Activated naive CD8-positive, alpha-beta T cell treated with anti-CD3 and anti-CD28 coated beads for 36 hours (primary cell): ENCODE data around the gene IDH3G. TPM values are rescaled to one million over a fixed set of nuclear protein-coding genes. Genes with fewer than 3 reads are reported as not detected.
"Not testable (repeated sequence)": the region's sequence is repeated elsewhere in the genome, so short reads cannot be mapped to it uniquely, and the experiment has no call there.

Experiments used
- DNase-seq: peaks from one replicate; pipeline ENCODE4 v3.0.0; 2021
- H3K27ac Mint-ChIP-seq: one replicate; pipeline ENCODE4 v1.8.0; 2022; ENCODE audit warnings: mild to moderate bottlenecking, moderate library complexity, mixed read lengths
- H3K27me3 Mint-ChIP-seq: one replicate; pipeline ENCODE4 v1.8.0; 2022; ENCODE audit warnings: mild to moderate bottlenecking, mixed read lengths
- H3K36me3 Mint-ChIP-seq: one replicate; pipeline ENCODE4 v1.8.0; 2021; ENCODE audit warnings: mild to moderate bottlenecking, mixed read lengths
- H3K4me1 Mint-ChIP-seq: one replicate; pipeline ENCODE4 v1.8.0; 2021; ENCODE audit warnings: mixed read lengths
- H3K4me3 Mint-ChIP-seq: one replicate; pipeline ENCODE4 v1.8.0; 2022; ENCODE audit warnings: mild to moderate bottlenecking, moderate library complexity, mixed read lengths
- H3K9me3 Mint-ChIP-seq: one replicate; pipeline ENCODE4 v1.8.0; 2022; ENCODE audit warnings: mixed read lengths
- total RNA-seq, 2 experiments: library from RNA; stranded (reverse); gene quantifications; one replicate each; pipeline ENCODE4 v1.2.3, GENCODE V29; 2021

Gene IDH3G
- total RNA-seq, 2 experiments from 2014 or later: 55.9 to 58.1 TPM

GRCh38 chrX:153765138-153766079, 28.8 kb downstream of the IDH3G start:
- DNase-seq: no peak
- no peaks in the 10 kb centered on the region for H3K27me3 Mint-ChIP-seq
- H3K4me1 Mint-ChIP-seq: peaks cover 9% of the 10 kb centered on the region
- H3K36me3 Mint-ChIP-seq: no peaks in the 10 kb centered on the region
- H3K9me3 Mint-ChIP-seq: no peaks in the 10 kb centered on the region
- H3K27ac Mint-ChIP-seq: no peak overlapping the region
- peak overlapping the region; percentile 49 for H3K4me3 Mint-ChIP-seq

DNA sequence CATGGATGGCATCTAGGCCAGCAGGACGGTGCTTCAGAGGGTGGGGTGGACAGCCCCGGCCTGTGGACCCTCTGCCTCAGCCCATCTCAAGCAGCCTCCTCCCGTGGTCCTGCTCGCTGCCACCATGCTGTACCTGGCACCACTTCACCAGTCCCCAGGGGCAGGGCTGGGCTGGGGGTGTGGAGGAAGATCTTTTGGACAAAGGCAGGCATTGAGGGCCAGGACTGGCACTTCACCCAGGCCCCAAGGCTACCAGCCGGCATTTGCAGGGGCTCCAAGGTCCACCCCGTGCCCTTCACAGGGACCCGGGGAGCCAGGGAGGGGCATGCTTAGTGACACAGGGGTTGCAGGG, 29.4 kb downstream of the IDH3G start:
- Mint-ChIP-seq H3K9me3 (no peaks in the 10 kb centered on the region), H3K27ac (no peak overlapping the region), H3K4me3 (no peak overlapping the region), H3K27me3 (no peaks in the 10 kb centered on the region), H3K4me1 (peaks cover 9% of the 10 kb centered on the region), H3K36me3 (no peaks in the 10 kb centered on the region)
- DNase-seq: no peak

GRCh38 chrX:153763989-153764755, 30.0 kb downstream of the IDH3G start, which contains the start of gene PLXNB3:
TSS of gene PLXNB3 (plus strand) at chrX:153764249. CDS start at chrX:153765536, 1,287 bp downstream.
- Mint-ChIP-seq H3K36me3 (no peaks in the 10 kb centered on the region), H3K4me3 (no peak within 1 kb of the TSS)

GRCh38 chrX:153763298-153763932, 30.8 kb downstream of the IDH3G start:
- Mint-ChIP-seq H3K27me3 (no peaks in the 10 kb centered on the region), H3K4me1 (peaks cover 9% of the 10 kb centered on the region), H3K36me3 (no peaks in the 10 kb centered on the region), H3K9me3 (no peaks in the 10 kb centered on the region), H3K4me3 (no peak overlapping the region), H3K27ac (no peak overlapping the region)
- DNase-seq: no peak

More at GRCh38 chrX:153763989-153764755, 30.0 kb downstream of the IDH3G start, which contains the start of gene PLXNB3:
- peak; percentile 75 for DNase-seq
- no peaks in the 10 kb centered on the region for H3K9me3 Mint-ChIP-seq
- H3K27me3 Mint-ChIP-seq: no peaks in the 10 kb centered on the region
- no peak within 1 kb of the TSS for H3K27ac Mint-ChIP-seq
- H3K4me1 Mint-ChIP-seq: peaks cover 9% of the 10 kb centered on the region

- Mint-ChIP-seq H3K9me3 (no peaks in the 10 kb centered on the region), H3K27ac (no peak overlapping the region), H3K4me3 (no peak overlapping the region), H3K36me3 (no peaks in the 10 kb centered on the region), H3K27me3 (no peaks in the 10 kb centered on the region), H3K4me1 (peaks cover 9% of the 10 kb centered on the region)
- DNase-seq: no peak
Measured at GRCh38 chrX:153762626-153763173, 31.5 kb downstream of the IDH3G start.

DNA sequence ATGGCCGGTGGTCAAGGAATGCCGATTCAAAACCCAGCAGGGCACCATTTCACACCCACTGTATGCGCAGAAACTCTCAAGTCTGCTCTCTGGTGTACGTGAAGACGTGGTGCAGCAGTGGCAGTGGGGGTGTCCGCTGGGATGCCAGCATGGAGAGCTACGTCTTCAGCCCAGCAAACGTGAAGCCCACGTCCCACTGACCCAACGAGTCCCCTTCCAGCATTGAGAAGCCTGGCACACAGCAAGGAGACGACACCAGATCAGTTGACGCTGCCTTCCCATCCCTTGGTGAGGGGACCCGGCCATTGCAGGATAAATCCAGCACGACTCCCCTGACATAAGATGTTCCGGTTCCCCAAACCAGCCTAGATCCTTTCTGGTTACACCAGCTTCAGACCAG, 32.3 kb downstream of the IDH3G start:
- DNase-seq: no peak
- no peak overlapping the region for H3K4me3 Mint-ChIP-seq
- no peaks in the 10 kb centered on the region for H3K36me3 Mint-ChIP-seq
- H3K9me3 Mint-ChIP-seq: no peaks in the 10 kb centered on the region
- peaks cover 9% of the 10 kb centered on the region for H3K4me1 Mint-ChIP-seq
- H3K27ac Mint-ChIP-seq: no peak overlapping the region
- no peaks in the 10 kb centered on the region for H3K27me3 Mint-ChIP-seq

DNA sequence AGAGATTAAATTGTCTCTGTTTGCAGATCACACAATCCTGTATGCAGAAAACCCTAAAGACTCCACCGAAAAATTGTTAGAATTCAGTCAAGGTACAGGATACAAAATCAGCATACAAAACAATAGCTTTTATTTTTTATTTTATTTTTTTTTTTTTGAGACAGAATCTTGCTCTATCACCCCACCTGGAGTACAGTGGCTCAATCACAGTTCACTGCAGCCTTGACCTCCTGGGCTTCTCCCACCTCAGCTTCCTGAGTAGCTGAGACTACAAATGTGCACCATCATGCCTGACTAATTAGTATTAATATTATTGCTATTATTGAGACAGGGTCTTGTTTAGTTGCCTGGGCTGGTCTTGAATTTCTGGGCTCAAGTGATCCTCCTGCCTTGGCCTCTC, 39.0 kb downstream of the IDH3G start:
- Mint-ChIP-seq H3K27me3 (no peaks in the 10 kb centered on the region), H3K4me1 (no peaks in the 10 kb centered on the region), H3K9me3 (no peaks in the 10 kb centered on the region), H3K27ac (no peak overlapping the region), H3K36me3 (no peaks in the 10 kb centered on the region), H3K4me3 (no peak overlapping the region)
- no peak for DNase-seq

GRCh38 chrX:153750127-153750774, 43.9 kb downstream of the IDH3G start:
- Mint-ChIP-seq H3K4me3 (no peak overlapping the region), H3K27me3 (peaks cover 7% of the 10 kb centered on the region), H3K4me1 (no peaks in the 10 kb centered on the region), H3K27ac (no peak overlapping the region), H3K36me3 (no peaks in the 10 kb centered on the region), H3K9me3 (no peaks in the 10 kb centered on the region)
- DNase-seq: no peak

DNA sequence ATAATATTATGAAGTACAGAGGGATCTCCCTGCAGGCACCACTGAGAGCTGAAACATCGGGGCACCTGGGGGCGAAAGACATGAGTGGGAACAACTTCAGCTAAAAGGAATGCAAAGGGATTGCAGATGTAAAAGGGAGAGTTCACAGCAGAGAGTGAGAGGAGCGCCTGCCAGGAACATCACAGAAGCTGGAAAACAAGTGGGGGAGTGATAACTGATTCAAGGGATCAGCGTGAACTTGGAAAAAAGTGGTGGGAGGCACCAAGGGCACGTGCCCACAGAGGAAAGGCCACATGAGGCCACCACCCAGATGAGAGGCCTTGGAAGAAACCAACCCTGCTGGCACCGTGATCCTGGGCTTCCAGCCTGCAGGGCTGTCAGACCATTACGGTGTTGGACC, 45.2 kb downstream of the IDH3G start:
- H3K4me3 Mint-ChIP-seq, H3K4me1 Mint-ChIP-seq, H3K36me3 Mint-ChIP-seq, H3K27ac Mint-ChIP-seq, DNase-seq, H3K9me3 Mint-ChIP-seq: not testable (repeated sequence)
- peaks cover 11% of the 10 kb centered on the region for H3K27me3 Mint-ChIP-seq

GRCh38 chrX:153746991-153747390, 47.2 kb downstream of the IDH3G start:
- H3K27me3 Mint-ChIP-seq: peaks cover 11% of the 10 kb centered on the region
- H3K4me3 Mint-ChIP-seq, DNase-seq, H3K4me1 Mint-ChIP-seq, H3K27ac Mint-ChIP-seq, H3K36me3 Mint-ChIP-seq, H3K9me3 Mint-ChIP-seq: not testable (repeated sequence)

DNA sequence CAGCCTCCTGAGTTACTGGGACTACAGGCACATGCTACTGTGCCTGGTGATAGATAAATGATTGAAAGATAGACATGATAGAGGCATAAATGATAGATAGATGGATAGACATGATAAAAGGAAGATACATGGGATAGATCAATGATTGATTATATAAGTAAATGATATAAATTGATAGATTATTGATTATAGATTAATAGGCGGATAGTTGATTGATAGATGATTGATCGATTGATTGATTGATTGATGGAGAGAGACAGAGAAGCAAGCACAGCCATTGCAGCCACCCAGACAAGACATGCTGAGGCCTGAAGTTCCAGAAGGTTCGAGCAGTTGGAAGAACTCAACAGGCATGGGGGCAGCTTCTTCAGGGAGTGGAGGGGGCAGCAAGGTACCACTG, 47.8 kb downstream of the IDH3G start:
- no peaks in the 10 kb centered on the region for H3K9me3 Mint-ChIP-seq
- H3K4me1 Mint-ChIP-seq: no peaks in the 10 kb centered on the region
- H3K27me3 Mint-ChIP-seq: peaks cover 11% of the 10 kb centered on the region
- DNase-seq: no peak
- no peak overlapping the region for H3K27ac Mint-ChIP-seq
- no peaks in the 10 kb centered on the region for H3K36me3 Mint-ChIP-seq
- H3K4me3 Mint-ChIP-seq: no peak overlapping the region

DNA sequence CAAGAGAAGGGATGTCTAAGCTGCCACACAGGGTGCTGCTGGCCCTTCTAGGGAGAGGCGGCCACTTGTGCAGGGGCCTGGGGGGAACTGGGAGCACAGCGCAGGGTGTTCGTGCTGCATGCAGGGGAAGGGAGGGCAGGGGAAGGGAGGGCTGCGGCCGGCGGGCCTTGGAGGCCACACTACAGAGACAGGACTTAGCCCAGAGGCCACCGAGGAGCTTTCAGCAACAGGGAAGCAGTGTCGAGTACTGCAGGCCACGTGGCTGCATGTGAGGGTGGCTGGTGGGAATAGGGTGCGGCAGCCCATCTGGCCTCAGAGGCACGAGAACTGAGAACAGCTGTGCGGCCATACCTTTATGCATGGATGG, 49.1 kb downstream of the IDH3G start:
- not testable (repeated sequence) for DNase-seq

DNA sequence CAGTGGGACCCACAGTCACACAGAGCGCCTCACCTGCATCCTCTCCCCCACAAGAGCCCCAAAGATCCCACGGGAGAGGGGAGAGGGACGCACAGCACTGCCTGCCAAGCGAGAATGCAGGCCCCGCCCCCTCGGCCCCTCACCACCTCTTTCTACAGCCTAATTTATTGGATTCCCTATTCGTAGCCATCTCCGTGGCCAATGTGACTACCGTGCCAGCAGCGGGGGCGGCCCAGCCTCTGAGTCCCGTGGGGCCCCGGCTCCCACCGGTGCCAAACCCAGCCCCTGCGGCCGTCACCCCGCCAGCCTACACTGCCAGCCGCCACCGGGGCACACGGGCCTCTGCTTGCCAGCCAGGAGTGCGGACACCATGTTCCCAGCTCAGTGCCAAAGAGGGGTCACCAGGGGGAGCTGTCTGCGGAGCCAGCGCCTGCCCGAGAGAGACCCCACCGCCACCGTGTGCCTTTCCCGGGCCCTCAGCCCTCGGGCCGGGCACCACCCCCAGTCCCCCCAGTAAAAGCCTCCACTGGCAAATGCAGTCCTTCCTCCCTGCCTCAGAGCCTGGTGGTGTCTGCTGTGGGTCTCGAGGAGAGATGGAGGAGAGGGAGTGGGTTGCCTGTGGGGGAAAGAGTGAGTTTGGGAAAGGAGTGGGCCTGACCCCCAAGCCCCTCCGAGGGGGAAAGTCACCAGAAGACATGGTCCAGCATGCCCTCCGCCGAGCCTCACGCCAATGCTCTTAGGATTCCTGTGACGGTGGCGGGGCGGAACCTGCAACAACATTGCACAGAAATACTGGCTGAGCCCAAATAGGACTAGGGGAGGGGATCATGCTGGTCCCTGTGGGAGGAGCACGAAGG, 49.7 kb downstream of the IDH3G start:
- Mint-ChIP-seq H3K4me1 (peaks cover 11% of the 10 kb centered on the region), H3K36me3 (no peaks in the 10 kb centered on the region), H3K9me3 (no peaks in the 10 kb centered on the region), H3K27ac (no peak overlapping the region), H3K27me3 (peaks cover 7% of the 10 kb centered on the region), H3K4me3 (no peak overlapping the region)
- no peak for DNase-seq

More for the DNA sequence above, 49.1 kb downstream of the IDH3G start:
- H3K36me3 Mint-ChIP-seq, H3K4me1 Mint-ChIP-seq, H3K9me3 Mint-ChIP-seq, H3K4me3 Mint-ChIP-seq, H3K27ac Mint-ChIP-seq: not testable (repeated sequence)
- peaks cover 10% of the 10 kb centered on the region for H3K27me3 Mint-ChIP-seq
